Measurements from ENCODE around the gene EMC9. TPM values are rescaled to one million over a fixed set of nuclear protein-coding genes. Genes with fewer than 3 reads are reported as not detected.

The EMC9 gene
- total RNA-seq, 4 donors from 2014 or later: 6.0 to 12.1 (median 10.9) TPM

GRCh38 chr14:24116128-24116814 lies 25.1 kb downstream of the EMC9 start:
- Histone ChIP-seq H3K9me3 (no peaks in the 10 kb centered on the region), H3K27ac (peak overlapping the region in 3 of 4 donors; percentile 96 to 99 (median 99)), H3K4me1 (peaks cover 12 to 28% (median 17%) of the 10 kb centered on the region in 3 donors), H3K4me3 (peak overlapping the region; percentile 46 to 84 (median 68)), H3K36me3 (peaks cover 11 to 48% (median 28%) of the 10 kb centered on the region in 3 donors), H3K27me3 (no peaks in the 10 kb centered on the region)
- no peak for DNase-seq
- TF ChIP-seq POLR2A (IDR thresholded peaks at IDR 0.05) (no peak), CTCF (IDR thresholded peaks at IDR 0.05) (no peak)
- intact Hi-C loops (cut with DNase I): no loop called here
- WGBS, 2 donors: 73 to 79% methylated on average over 5 to 6 of the region's 6 CpGs

GRCh38 chr14:24115422-24116127 lies 25.8 kb downstream of the EMC9 start:
- peaks cover 12 to 28% (median 17%) of the 10 kb centered on the region in 3 donors for H3K4me1 ChIP-seq
- intact Hi-C loops (cut with DNase I): no loop called here
- H3K9me3 ChIP-seq: no peaks in the 10 kb centered on the region
- H3K27me3 ChIP-seq: no peaks in the 10 kb centered on the region
- H3K36me3 ChIP-seq: peaks cover 11 to 41% (median 21%) of the 10 kb centered on the region in 3 donors
- no peak for DNase-seq
- TF ChIP-seq POLR2A (IDR thresholded peaks at IDR 0.05) (no peak), CTCF (IDR thresholded peaks at IDR 0.05) (no peak)
- WGBS, 2 donors: 0 to 4% methylated on average over 11 to 12 of the region's 14 CpGs
- peak overlapping the region; percentile 46 to 84 (median 68) for H3K4me3 ChIP-seq
- H3K27ac ChIP-seq: peak overlapping the region; percentile 96 to 99 (median 99)

GRCh38 chr14:24114532-24115421 lies 26.6 kb downstream of the EMC9 start, which contains the start of the genes DCAF11 and NRL:
TSS of gene DCAF11 (plus strand) at chr14:24114777. CDS start at chr14:24115595, 818 bp downstream.
TSS of gene NRL (minus strand) at chr14:24114949. CDS start at chr14:24082848, 32,101 bp downstream.
- H3K4me3 ChIP-seq: peak within 1 kb of the TSS; percentile 46 to 84 (median 68)
- peaks cover 12 to 28% (median 17%) of the 10 kb centered on the region in 3 donors for H3K4me1 ChIP-seq
- H3K27me3 ChIP-seq: no peaks in the 10 kb centered on the region
- DNase-seq: peak; percentile 95
- 0 to 1% methylated on average over 30 to 55 of the region's 65 CpGs for WGBS, 2 donors
- H3K9me3 ChIP-seq: no peaks in the 10 kb centered on the region
- peak within 1 kb of the TSS; percentile 96 to 99 (median 99) for H3K27ac ChIP-seq
- intact Hi-C loops (cut with DNase I): no loop called here
- peaks cover 9 to 33% (median 15%) of the 10 kb centered on the region in 3 donors for H3K36me3 ChIP-seq
- peak in 1 of 6 experiments; percentile 4 for TF ChIP-seq CTCF (IDR thresholded peaks at IDR 0.05)
- TF ChIP-seq POLR2A (IDR thresholded peaks at IDR 0.05): peak in 2 of 4 donors; percentile 31 to 59

GRCh38 chr14:24113801-24114531 lies 27.4 kb downstream of the EMC9 start:
- DNase-seq: peak; percentile 58
- H3K36me3 ChIP-seq: peaks cover 6 to 25% (median 8%) of the 10 kb centered on the region in 3 donors
- peaks cover 12 to 33% (median 17%) of the 10 kb centered on the region in 3 donors for H3K4me1 ChIP-seq
- intact Hi-C loops (cut with DNase I): no loop called here
- H3K27me3 ChIP-seq: no peaks in the 10 kb centered on the region
- no peaks in the 10 kb centered on the region for H3K9me3 ChIP-seq
- H3K27ac ChIP-seq: peak overlapping the region; percentile 96 to 99 (median 99)
- no peak for TF ChIP-seq CTCF (IDR thresholded peaks at IDR 0.05)
- TF ChIP-seq POLR2A (IDR thresholded peaks at IDR 0.05): peak in 2 of 4 donors; percentile 9 to 73
- WGBS, 2 donors: 1% methylated on average over 25 to 30 of the region's 42 CpGs
- H3K4me3 ChIP-seq: peak overlapping the region; percentile 46 to 84 (median 68)
